Left lung (tissue), 10 donors: Measurements from ENCODE around the gene ATF6. TPM values are rescaled to one million over a fixed set of nuclear protein-coding genes. Genes with fewer than 3 reads are reported as not detected.

Experiments
- ATAC-seq: fragments of 200-7000 bp; cut with Tn5 transposase; one replicate; pipeline ENCODE4 v1.9.1; 2020; ENCODE audit warnings: moderate library complexity
- DNase-seq, 4 donors: peaks; one replicate each; pipeline ENCODE4 v3.0.0-alpha.2; 2013 to 2020
- H3K27ac ChIP-seq, 2 donors: fragments of 200-600 bp; sonication (generic) in 1 of 2; one replicate each; pipeline versions ENCODE4 v1.5.0 to v1.8.0; 2020 to 2021
- H3K27me3 ChIP-seq, 2 donors: fragments of 200-600 bp; sonication (generic) in 1 of 2; one replicate each; pipeline versions ENCODE4 v1.5.0 to v1.8.0; 2020 to 2021
- H3K36me3 ChIP-seq, 2 donors: fragments of 200-600 bp; sonication (generic) in 1 of 2; one replicate each; pipeline versions ENCODE4 v1.5.0 to v1.8.0; 2020 to 2021
- H3K4me1 ChIP-seq, 2 donors: fragments of 200-600 bp; one replicate each; pipeline ENCODE4 v1.8.0; 2021
- H3K4me3 ChIP-seq, 2 donors: fragments of 200-600 bp; sonication (generic) in 1 of 2; one replicate each; pipeline versions ENCODE4 v1.5.0 to v1.8.0; 2020 to 2021; ENCODE audit warnings: mild to moderate bottlenecking in 1 of 2
- H3K9me3 ChIP-seq, 2 donors: fragments of 200-600 bp; sonication (generic) in 1 of 2; one replicate each; pipeline versions ENCODE4 v1.5.0 to v1.8.0; 2020 to 2021
- intact Hi-C, 2 donors: fragments of 100-400 bp; cut with DNase I; formaldehyde crosslinking; loops; one replicate each; pipeline versions ENCODE4 v1.11.2 to v1.14.2; 2022
- polyA plus RNA-seq, 6 donors: library from polyadenylated mRNA; unstranded; fragments of 120-200 nt; gene quantifications; one replicate each; pipeline ENCODE4 v1.2.1, GENCODE V29; 2013; ENCODE audit not compliant: insufficient read length in 6 of 6
- total RNA-seq, 2 donors: library from RNA; stranded (reverse); fragmentation: NEBNext Ultra II Directional; extraction: Animal tissue kit (Norgen Biotek cat#: 25700); gene quantifications; one replicate each; pipeline ENCODE4 v1.2.1, GENCODE V29; 2021
- TF ChIP-seq, protein P1 (sequence below), 2 donors: fragments of 200-600 bp; sonication (generic) in 1 of 2; IDR thresholded peaks; one replicate each; pipeline versions ENCODE4 v1.5.0 to v1.8.0; 2021; ENCODE audit warnings: antibody characterized with exemption in 2 of 2
- donor health status: DM: no; HTN: yes; CAD: no.
- donor health status: DM: no; HTN: no; CAD: no.

ATF6 gene
- total and polyA plus RNA-seq, 8 donors: 26.3 to 32.6 (median 29.5) TPM

DNA sequence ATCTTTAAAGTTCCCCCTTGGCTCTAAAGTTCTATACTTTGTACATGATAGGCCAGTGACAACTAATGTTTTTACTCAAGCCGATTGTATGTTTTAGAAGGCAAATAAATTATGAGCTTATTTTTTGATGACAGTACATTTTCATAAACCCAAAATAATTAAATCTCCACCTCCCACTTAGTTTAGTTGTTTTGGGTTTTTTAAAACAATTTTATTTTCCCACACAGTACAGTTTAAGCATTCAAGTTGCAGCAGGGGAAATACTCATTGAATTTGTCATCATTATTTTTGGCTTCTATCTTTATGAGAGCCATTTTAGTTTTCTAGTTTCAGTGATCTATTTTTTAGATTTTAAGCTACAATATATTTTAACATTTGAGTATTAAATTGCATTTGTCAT lies 163.9 kb downstream of the ATF6 start:
- no peaks in the 10 kb centered on the region for H3K4me1 ChIP-seq
- no peak overlapping the region for H3K4me3 ChIP-seq
- intact Hi-C loops: no loop called here
- DNase-seq (no peak), ATAC-seq (no peak)
- TF ChIP-seq, protein P1, sequence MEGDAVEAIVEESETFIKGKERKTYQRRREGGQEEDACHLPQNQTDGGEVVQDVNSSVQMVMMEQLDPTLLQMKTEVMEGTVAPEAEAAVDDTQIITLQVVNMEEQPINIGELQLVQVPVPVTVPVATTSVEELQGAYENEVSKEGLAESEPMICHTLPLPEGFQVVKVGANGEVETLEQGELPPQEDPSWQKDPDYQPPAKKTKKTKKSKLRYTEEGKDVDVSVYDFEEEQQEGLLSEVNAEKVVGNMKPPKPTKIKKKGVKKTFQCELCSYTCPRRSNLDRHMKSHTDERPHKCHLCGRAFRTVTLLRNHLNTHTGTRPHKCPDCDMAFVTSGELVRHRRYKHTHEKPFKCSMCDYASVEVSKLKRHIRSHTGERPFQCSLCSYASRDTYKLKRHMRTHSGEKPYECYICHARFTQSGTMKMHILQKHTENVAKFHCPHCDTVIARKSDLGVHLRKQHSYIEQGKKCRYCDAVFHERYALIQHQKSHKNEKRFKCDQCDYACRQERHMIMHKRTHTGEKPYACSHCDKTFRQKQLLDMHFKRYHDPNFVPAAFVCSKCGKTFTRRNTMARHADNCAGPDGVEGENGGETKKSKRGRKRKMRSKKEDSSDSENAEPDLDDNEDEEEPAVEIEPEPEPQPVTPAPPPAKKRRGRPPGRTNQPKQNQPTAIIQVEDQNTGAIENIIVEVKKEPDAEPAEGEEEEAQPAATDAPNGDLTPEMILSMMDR (IDR thresholded peaks at IDR 0.05): no peak
- no peaks in the 10 kb centered on the region for H3K27me3 ChIP-seq
- no peaks in the 10 kb centered on the region for H3K9me3 ChIP-seq
- peak overlapping the region in 1 of 2 donors; percentile 16 for H3K27ac ChIP-seq
- H3K36me3 ChIP-seq: peaks cover 0 to 10% of the 10 kb centered on the region in 2 donors

DNA sequence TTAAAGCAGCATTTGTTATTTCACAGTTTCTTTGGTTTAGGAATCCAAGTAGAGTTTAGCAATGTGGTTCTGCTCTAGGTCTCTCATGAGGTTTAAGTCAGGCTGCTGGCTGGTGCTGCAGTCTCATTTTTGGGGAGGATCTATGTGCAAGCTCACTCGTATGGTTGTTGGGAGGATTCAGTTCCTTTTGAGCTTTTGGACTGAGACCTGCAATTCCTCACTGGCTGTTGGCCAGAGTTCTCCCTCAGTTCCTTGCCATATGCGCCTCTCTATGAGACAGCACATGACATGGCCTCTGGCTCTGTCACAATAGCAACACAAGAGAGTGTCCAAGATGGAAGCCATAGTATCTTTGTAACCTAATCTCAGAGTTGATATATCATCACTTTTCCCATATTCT lies 166.5 kb downstream of the ATF6 start:
- Histone ChIP-seq H3K36me3 (peaks cover 0 to 6% of the 10 kb centered on the region in 2 donors), H3K4me3 (no peak overlapping the region), H3K27me3 (no peaks in the 10 kb centered on the region), H3K9me3 (no peaks in the 10 kb centered on the region), H3K4me1 (no peaks in the 10 kb centered on the region), H3K27ac (no peak overlapping the region)
- DNase-seq (peak in 1 of 4 donors; percentile 33), ATAC-seq (peak; percentile 34)
- TF ChIP-seq, protein P1 (IDR thresholded peaks at IDR 0.05): no peak
- intact Hi-C loops: no loop called here

DNA sequence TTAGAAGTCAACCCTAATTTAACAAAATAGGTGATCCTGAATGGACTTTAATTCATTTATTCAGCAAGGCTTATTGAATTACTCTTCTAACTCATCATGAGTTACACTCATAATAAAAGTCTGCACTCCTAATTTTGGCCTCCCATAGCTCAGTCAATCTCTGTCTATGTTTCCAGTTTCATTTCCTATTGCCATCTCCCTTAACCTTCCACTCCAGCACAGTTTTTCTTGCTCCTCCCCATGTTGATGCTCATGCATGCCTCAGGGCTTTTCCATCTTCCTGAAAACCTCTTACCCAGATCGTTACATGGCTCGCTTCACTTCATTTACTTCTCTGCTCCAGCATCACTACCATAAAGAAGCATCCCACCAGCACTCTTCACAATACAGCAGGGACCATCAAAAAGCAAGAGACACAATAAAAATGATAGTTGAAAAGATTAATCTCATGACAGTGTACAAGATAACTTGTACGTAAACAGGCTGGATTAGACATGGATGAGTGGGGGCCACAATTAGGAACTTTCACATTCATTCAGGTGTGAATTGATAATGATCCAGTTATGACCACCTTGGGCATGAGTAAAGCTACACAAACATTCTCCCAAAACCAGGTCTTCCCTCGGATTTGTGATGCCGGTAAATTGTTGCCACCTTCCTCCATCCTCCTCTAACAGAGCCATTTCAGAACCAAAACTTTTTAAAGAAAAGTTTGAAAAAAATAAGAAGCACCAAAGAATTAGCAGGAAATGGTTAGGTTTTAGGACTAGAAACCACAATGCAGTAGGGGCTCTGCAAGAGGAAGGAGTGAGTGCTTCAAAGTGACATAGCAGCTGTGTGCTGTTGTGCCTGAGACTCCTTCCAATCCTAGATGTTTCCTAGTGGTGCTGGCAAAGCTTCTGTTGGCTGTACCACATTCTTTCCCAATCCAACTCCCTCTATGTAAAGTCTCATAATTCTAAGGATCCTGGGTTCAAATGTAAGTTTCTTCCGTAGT lies 167.8 kb downstream of the ATF6 start:
- Histone ChIP-seq H3K36me3 (peaks cover 0 to 6% of the 10 kb centered on the region in 2 donors), H3K4me3 (no peak overlapping the region), H3K27ac (no peak overlapping the region), H3K9me3 (no peaks in the 10 kb centered on the region), H3K4me1 (no peaks in the 10 kb centered on the region), H3K27me3 (no peaks in the 10 kb centered on the region)
- DNase-seq: no peak
- peak; percentile 26 for ATAC-seq
- TF ChIP-seq, protein P1 (IDR thresholded peaks at IDR 0.05): no peak
- intact Hi-C loops: no loop called here

DNA sequence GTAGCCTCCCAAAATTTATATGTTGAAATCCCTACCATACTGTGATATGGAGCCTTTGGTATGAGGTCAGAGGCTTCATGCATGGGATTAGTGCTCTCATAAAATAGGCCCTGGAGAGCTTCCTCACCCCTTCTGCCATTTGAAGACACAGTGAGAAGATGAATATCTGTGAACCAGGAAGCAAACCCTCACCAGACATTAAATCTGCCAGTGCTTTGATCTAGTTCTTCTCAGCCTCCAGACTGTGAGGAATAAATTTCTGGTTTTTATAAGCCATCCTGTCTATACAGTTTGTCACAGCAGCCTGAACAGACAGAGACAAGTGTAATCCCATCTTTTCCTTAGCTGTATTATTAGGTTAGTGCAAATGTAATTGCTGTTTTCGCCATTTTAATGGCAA lies 169.1 kb downstream of the ATF6 start:
- Histone ChIP-seq H3K4me3 (no peak overlapping the region), H3K9me3 (no peaks in the 10 kb centered on the region), H3K27ac (no peak overlapping the region), H3K4me1 (no peaks in the 10 kb centered on the region), H3K36me3 (peaks cover 0 to 6% of the 10 kb centered on the region in 2 donors), H3K27me3 (no peaks in the 10 kb centered on the region)
- ATAC-seq (no peak), DNase-seq (no peak)
- intact Hi-C loops: no loop called here
- TF ChIP-seq, protein P1 (IDR thresholded peaks at IDR 0.05): no peak

DNA sequence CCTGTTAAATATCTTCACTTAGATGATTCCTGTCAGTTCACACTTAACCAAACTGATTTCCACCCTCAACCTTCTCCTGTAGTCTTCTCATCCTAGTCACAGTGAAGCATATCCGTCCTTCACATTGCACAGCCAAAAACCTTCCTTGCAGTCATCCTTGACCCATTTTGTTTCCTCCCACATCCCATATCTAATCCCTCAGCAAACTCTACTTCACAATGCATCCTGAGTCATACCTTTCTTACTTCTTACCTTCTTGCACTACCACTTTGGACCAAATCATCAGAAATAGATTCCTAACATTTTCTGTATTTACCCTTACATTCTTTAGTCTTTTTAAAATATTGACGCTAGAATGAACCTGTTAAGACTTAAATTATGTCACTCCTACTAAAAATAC lies 170.7 kb downstream of the ATF6 start:
- Histone ChIP-seq H3K4me3 (no peak overlapping the region), H3K9me3 (no peaks in the 10 kb centered on the region), H3K36me3 (peaks cover 0 to 6% of the 10 kb centered on the region in 2 donors), H3K4me1 (no peaks in the 10 kb centered on the region), H3K27ac (no peak overlapping the region), H3K27me3 (no peaks in the 10 kb centered on the region)
- intact Hi-C loops: no loop called here
- TF ChIP-seq, protein P1 (IDR thresholded peaks at IDR 0.05): no peak
- ATAC-seq (no peak), DNase-seq (no peak)
